H1 (cell line): Measurements from ENCODE around the gene GAB2.

Experiments
- BCL11A ChIP-seq, 2 experiments: IDR thresholded peaks; one replicate each; pipeline ENCODE4 v1.6.1; 2011; ENCODE audit warnings: low read depth in 2 of 2, low read length in 2 of 2, mild to moderate bottlenecking in 2 of 2
- BRCA1 ChIP-seq: IDR thresholded peaks from 2 replicates; pipeline ENCODE4 v1.6.1; 2012; ENCODE audit warnings: low read depth, low read length, improper control_type of control experiment
- CEBPB ChIP-seq: IDR thresholded peaks from 2 replicates; pipeline ENCODE4 v1.6.1; 2012; ENCODE audit warnings: low read depth, low read length
- EP300 ChIP-seq, 2 experiments: IDR thresholded peaks; 1 replicate in 1 of 2; 2 replicates in 1 of 2; pipeline ENCODE4 v1.6.1; 2011 to 2012; ENCODE audit warnings: low read depth in 2 of 2, low read length in 2 of 2, mild to moderate bottlenecking in 2 of 2, borderline replicate concordance in 1 of 2, inconsistent platforms in 1 of 2, moderate library complexity in 1 of 2
- EZH2 ChIP-seq: fragments of 200-600 bp; sonication (generic); IDR thresholded peaks from 2 replicates; pipeline ENCODE4 v1.7.1; 2012; ENCODE audit warnings: low read depth, mild to moderate bottlenecking, moderate library complexity, low read length, inconsistent platforms; ENCODE audit not compliant: severe bottlenecking
- TCF12 ChIP-seq: IDR thresholded peaks from 2 replicates; pipeline ENCODE4 v1.6.1; 2011; ENCODE audit warnings: low read depth, mild to moderate bottlenecking, low read length
- USF2 ChIP-seq: IDR thresholded peaks from 2 replicates; pipeline ENCODE4 v1.6.1; 2011; ENCODE audit warnings: low read length, improper control_type of control experiment
- YY1 ChIP-seq: IDR thresholded peaks from 2 replicates; pipeline ENCODE4 v1.6.1; 2011; ENCODE audit warnings: low read depth, mild to moderate bottlenecking, low read length
- ZNF274 ChIP-seq: IDR thresholded peaks from 2 replicates; pipeline ENCODE4 v1.7.0; 2012; ENCODE audit warnings: low read length, borderline replicate concordance; ENCODE audit errors: extremely low read depth
- TF ChIP-seq, protein P1 (sequence below), 3 experiments: IDR thresholded peaks; 1 replicate in 2 of 3; 2 replicates in 1 of 3; pipeline versions ENCODE4 v1.5.1 to v1.6.1; 2011; ENCODE audit warnings: low read length in 3 of 3, mild to moderate bottlenecking in 3 of 3, inconsistent platforms in 2 of 3, low read depth in 1 of 3, moderate library complexity in 1 of 3; ENCODE audit not compliant: insufficient read depth in 1 of 3; ENCODE audit errors: control extremely low read depth in 1 of 3

DNA sequence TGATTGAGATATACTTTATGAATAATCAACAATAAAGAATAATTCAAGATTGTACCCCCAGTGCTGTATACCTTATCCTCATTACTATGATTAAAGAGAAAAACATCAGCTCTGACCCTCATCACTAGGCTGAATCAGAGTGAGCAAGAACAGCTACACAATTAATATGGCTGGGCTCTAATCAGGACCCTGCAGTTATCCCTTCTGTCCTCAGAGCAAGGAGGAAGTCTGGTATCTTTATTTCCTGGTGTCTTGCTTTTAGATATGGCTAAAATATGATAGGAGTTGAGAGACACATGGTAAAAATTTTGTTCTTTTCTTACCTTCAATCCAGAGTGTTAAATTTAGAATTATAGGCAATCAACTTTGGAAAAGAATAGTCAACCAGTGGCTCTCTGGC is 28.6 kb upstream of the GAB2 start:
- TF ChIP-seq EP300 (IDR thresholded peaks at IDR 0.05; ENCODE audit: borderline replicate concordance in 1 of 2, low read depth in 2 of 2, low read length in 2 of 2) (no peak), ZNF274 (no peak), USF2 (no peak), EZH2 (no peak), BRCA1 (no peak), YY1 (no peak), TCF12 (no peak), BCL11A (IDR thresholded peaks at IDR 0.05; ENCODE audit: low read depth in 2 of 2, low read length in 2 of 2) (no peak), CEBPB (no peak)
- TF ChIP-seq, protein P1, sequence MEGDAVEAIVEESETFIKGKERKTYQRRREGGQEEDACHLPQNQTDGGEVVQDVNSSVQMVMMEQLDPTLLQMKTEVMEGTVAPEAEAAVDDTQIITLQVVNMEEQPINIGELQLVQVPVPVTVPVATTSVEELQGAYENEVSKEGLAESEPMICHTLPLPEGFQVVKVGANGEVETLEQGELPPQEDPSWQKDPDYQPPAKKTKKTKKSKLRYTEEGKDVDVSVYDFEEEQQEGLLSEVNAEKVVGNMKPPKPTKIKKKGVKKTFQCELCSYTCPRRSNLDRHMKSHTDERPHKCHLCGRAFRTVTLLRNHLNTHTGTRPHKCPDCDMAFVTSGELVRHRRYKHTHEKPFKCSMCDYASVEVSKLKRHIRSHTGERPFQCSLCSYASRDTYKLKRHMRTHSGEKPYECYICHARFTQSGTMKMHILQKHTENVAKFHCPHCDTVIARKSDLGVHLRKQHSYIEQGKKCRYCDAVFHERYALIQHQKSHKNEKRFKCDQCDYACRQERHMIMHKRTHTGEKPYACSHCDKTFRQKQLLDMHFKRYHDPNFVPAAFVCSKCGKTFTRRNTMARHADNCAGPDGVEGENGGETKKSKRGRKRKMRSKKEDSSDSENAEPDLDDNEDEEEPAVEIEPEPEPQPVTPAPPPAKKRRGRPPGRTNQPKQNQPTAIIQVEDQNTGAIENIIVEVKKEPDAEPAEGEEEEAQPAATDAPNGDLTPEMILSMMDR (IDR thresholded peaks at IDR 0.05; ENCODE audit: control extremely low read depth in 1 of 3, insufficient read depth in 1 of 3, low read depth in 1 of 3, low read length in 3 of 3): no peak
